ENCODE data around the gene SRPRB.

The SRPRB gene

DNA sequence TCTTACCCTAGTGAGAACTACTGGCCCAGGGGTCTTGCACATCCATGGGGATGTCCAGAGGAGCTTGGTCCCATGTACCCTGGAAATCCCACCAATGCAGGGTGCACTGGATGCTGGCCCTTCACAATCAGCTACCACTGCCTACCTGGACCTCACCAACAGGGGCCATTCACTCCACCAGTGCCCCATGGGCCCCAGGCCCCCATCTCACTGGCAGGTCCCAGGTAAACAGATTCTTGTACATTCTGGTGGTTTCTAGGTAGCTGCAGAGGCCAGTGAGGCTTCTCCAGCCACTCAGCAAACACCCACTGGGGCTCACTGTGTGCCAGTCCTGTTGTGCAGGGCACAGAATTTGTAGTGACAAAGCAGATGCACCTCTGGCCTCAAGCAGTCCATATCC is 65.2 kb downstream of the SRPRB start:
- Histone ChIP-seq H3K4me3 (ENCODE audit: low read length) (no peak overlapping the region), H3K27ac (ENCODE audit: low read length) (no peak overlapping the region), H3K4me1 (ENCODE audit: low read length) (no peaks in the 10 kb centered on the region), H3K9me3 (ENCODE audit: insufficient read depth, low read length) (no peaks in the 10 kb centered on the region), H3K4me2 (ENCODE audit: low read length) (no peak overlapping the region), H3K9ac (ENCODE audit: low read length) (no peak overlapping the region), H4K20me1 (ENCODE audit: insufficient read depth, low read length) (no peaks in the 10 kb centered on the region), H3K27me3 (ENCODE audit: low read depth, low read length) (peaks cover 3% of the 10 kb centered on the region; the same call in 1 of the 2 replicates), H2AFZ (ENCODE audit: low read depth, low read length) (no peak overlapping the region), H3K36me3 (replicated peaks; ENCODE audit: low read depth, low read length) (no peaks in the 10 kb centered on the region), H3K79me2 (ENCODE audit: low read length) (no peaks in the 10 kb centered on the region)
- TF ChIP-seq EZH2phosphoT487 (IDR thresholded peaks at IDR 0.05; ENCODE audit: low read depth) = no peak
- TF ChIP-seq, protein P1, sequence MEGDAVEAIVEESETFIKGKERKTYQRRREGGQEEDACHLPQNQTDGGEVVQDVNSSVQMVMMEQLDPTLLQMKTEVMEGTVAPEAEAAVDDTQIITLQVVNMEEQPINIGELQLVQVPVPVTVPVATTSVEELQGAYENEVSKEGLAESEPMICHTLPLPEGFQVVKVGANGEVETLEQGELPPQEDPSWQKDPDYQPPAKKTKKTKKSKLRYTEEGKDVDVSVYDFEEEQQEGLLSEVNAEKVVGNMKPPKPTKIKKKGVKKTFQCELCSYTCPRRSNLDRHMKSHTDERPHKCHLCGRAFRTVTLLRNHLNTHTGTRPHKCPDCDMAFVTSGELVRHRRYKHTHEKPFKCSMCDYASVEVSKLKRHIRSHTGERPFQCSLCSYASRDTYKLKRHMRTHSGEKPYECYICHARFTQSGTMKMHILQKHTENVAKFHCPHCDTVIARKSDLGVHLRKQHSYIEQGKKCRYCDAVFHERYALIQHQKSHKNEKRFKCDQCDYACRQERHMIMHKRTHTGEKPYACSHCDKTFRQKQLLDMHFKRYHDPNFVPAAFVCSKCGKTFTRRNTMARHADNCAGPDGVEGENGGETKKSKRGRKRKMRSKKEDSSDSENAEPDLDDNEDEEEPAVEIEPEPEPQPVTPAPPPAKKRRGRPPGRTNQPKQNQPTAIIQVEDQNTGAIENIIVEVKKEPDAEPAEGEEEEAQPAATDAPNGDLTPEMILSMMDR (IDR thresholded peaks at IDR 0.05; ENCODE audit: low read depth, low read length) = no peak

Data from OCI-LY3 (cell line).